GM12878 (cell line): ENCODE results near the gene ANO9. TPM values are rescaled to one million over a fixed set of nuclear protein-coding genes. Genes with fewer than 3 reads are reported as not detected.

Experiments
- CBX3 ChIP-seq: fragments of 200-600 bp; sonication (generic); IDR thresholded peaks from 2 replicates; pipeline ENCODE4 v1.6.1; 2016; ENCODE audit warnings: low read depth, borderline replicate concordance
- EZH2 ChIP-seq: IDR thresholded peaks from 2 replicates; pipeline ENCODE4 v1.6.1; 2012; ENCODE audit warnings: low read depth, mild to moderate bottlenecking, control low read depth, inconsistent platforms, low read length, borderline replicate concordance; ENCODE audit not compliant: control insufficient read depth
- HDAC2 ChIP-seq: fragments of 200-600 bp; sonication (generic); IDR thresholded peaks from 2 replicates; pipeline ENCODE4 v1.6.1; 2017
- HSF1 ChIP-seq: fragments of 150-350 bp; IDR thresholded peaks from 2 replicates; pipeline ENCODE4 v1.6.1; 2014; ENCODE audit warnings: mild to moderate bottlenecking, low read depth, low read length
- JUNB ChIP-seq: IDR thresholded peaks from 2 replicates; pipeline ENCODE4 v1.6.1; 2016; ENCODE audit warnings: antibody characterized with exemption, mild to moderate bottlenecking
- MLLT1 ChIP-seq: fragments of 450-650 bp; IDR thresholded peaks from 2 replicates; pipeline ENCODE4 v1.6.1; 2016; ENCODE audit warnings: mild to moderate bottlenecking
- PAX8 ChIP-seq: fragments of 450-650 bp; IDR thresholded peaks from 2 replicates; pipeline ENCODE4 v1.6.1; 2017; ENCODE audit warnings: mild to moderate bottlenecking, moderate library complexity
- SMAD5 ChIP-seq: IDR thresholded peaks from 2 replicates; pipeline ENCODE4 v1.6.1; 2016; ENCODE audit warnings: antibody characterized with exemption, low read depth
- TARDBP ChIP-seq: IDR thresholded peaks from 2 replicates; pipeline ENCODE4 v1.6.1; 2016; ENCODE audit warnings: borderline replicate concordance
- TBL1XR1 ChIP-seq: IDR thresholded peaks from 2 replicates; pipeline ENCODE4 v1.6.1; 2012; ENCODE audit warnings: low read depth, low read length, improper control_type of control experiment
- TCF7 ChIP-seq: IDR thresholded peaks from 2 replicates; pipeline ENCODE4 v1.6.1; 2014; ENCODE audit warnings: antibody characterized with exemption, borderline replicate concordance
- ZSCAN29 ChIP-seq: fragments of 450-650 bp; IDR thresholded peaks from 2 replicates; pipeline ENCODE4 v1.6.1; 2017; ENCODE audit warnings: mild to moderate bottlenecking, moderate library complexity
- polyA plus RNA-seq, 11 experiments: library from polyadenylated mRNA; depleted of rRNA in 4 of 11; unstranded in 6 of 11; stranded (reverse) in 5 of 11; fragments of >200 nt; fragmentation: Nextera tagmentation in 4 of 11; fragmentation: Illumina TruSeq in 1 of 11; extraction: Ambion mirVana in 4 of 11; extraction: Trizol in 1 of 11; gene quantifications; 1 replicate in 1 of 11; 2 replicates in 10 of 11; pipeline versions ENCODE4 v1.2.1 to v1.2.3, GENCODE V29; 2011 to 2016; ENCODE audit warnings: inconsistent platforms in 2 of 11, missing spikeins in 2 of 11, low read depth in 1 of 11
- total RNA-seq, 4 experiments: library from RNA; depleted of rRNA in 3 of 4; stranded (reverse); fragments of >200 nt in 3 of 4; fragmentation: Illumina TruSeq in 1 of 4; extraction: Trizol in 1 of 4; gene quantifications; 2 replicates each; pipeline versions ENCODE4 v1.2.1 to v1.2.3, GENCODE V29; 2013 to 2021

Gene ANO9
- total and polyA plus RNA-seq, 10 of the 15 experiments (the other 5 are each of a cell fraction or from before 2014, with no cell fraction given), result 0.21 to 42.3 (median 12.0) TPM

GRCh38 chr11:452916-453527 is 11.2 kb upstream of the ANO9 start (continued):
- TF ChIP-seq TCF7 (no peak), TBL1XR1 (no peak), EZH2 (no peak), JUNB (no peak), MLLT1 (no peak), HSF1 (no peak), SMAD5 (no peak), ZSCAN29 (no peak), PAX8 (no peak), CBX3 (no peak), HDAC2 (no peak), TARDBP (no peak)
